ENCODE measurements around the gene EHBP1L1. TPM values are rescaled to one million over a fixed set of nuclear protein-coding genes. Genes with fewer than 3 reads are reported as not detected.
"Not testable (repeated sequence)": the region's sequence is repeated elsewhere in the genome, so short reads cannot be mapped to it uniquely, and the experiment has no call there.

Gene EHBP1L1
- total RNA-seq, 2 donors from 2014 or later: 286 to 395 TPM

DNA sequence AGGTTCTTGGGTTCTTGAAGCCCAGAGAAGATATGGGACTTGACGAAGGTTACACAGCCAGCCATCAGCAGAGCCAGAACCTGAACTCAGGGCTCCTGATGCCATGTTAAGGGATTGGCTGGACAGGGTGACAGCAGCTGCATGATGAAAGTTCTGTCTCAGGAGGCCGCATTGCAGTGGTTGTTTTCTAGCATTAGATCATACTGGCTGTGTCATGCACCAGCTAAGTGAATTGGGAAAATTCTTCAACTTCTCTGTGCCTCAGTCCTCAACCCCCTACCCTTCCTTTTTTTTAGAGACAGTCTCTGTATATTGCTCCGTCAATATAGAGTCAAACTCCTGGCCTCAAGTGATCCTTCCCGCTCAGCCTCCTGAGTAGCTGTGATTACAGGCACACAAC, 12.3 kb upstream of the EHBP1L1 start:
- Histone ChIP-seq H3K9me3 (no peaks in the 10 kb centered on the region), H3K4me3 (no peak overlapping the region), H3K27me3 (replicated peaks; ENCODE audit: insufficient read depth) (no peaks in the 10 kb centered on the region), H3K4me1 (ENCODE audit: control insufficient read depth in 1 of 2, low read depth in 2 of 2) (peaks cover 29 to 65% of the 10 kb centered on the region in 2 donors), H3K27ac (peak overlapping the region; percentile 46 to 66), H3K36me3 (no peaks in the 10 kb centered on the region)
- TF ChIP-seq, protein P1, sequence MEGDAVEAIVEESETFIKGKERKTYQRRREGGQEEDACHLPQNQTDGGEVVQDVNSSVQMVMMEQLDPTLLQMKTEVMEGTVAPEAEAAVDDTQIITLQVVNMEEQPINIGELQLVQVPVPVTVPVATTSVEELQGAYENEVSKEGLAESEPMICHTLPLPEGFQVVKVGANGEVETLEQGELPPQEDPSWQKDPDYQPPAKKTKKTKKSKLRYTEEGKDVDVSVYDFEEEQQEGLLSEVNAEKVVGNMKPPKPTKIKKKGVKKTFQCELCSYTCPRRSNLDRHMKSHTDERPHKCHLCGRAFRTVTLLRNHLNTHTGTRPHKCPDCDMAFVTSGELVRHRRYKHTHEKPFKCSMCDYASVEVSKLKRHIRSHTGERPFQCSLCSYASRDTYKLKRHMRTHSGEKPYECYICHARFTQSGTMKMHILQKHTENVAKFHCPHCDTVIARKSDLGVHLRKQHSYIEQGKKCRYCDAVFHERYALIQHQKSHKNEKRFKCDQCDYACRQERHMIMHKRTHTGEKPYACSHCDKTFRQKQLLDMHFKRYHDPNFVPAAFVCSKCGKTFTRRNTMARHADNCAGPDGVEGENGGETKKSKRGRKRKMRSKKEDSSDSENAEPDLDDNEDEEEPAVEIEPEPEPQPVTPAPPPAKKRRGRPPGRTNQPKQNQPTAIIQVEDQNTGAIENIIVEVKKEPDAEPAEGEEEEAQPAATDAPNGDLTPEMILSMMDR (IDR thresholded peaks at IDR 0.05): no peak
- ATAC-seq (ENCODE audit: insufficient number of reproducible peaks, low FRiP score, low read depth): no peak
- DNase-seq (ENCODE audit: low spot score): no peak

DNA sequence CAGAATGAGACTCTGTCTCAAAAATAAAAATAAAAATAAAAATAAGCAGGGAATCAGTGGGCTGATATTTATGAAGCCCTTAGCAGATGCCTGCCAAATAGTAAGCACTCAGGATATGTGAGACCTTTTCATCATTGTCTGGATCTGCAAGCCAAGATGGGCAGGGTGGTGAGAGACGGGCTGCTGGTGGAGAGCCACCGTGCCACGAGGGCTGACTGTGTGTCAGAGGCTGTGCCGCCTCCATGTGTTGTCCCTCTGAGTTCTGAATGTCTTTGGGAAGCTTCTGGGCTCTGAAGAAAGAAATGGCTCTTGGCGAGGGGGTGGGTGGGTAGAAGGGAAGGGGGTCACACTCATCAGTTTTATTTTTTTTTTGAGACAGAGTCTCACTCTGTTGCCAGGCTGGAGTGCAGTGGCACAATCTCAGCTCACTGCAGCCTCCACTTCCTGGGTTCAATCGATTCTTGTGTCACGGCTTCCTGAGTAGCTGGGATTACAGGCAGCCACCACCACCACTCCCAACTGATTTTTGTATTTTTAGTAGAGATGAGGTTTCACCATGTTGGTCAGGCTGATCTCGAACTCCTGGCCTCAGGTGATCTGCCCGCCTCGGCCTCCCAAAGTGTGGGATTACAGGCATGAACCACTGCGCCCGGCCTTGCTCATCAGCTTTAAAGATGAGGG, 10.8 kb upstream of the EHBP1L1 start:
- ATAC-seq (ENCODE audit: insufficient number of reproducible peaks, low FRiP score, low read depth); DNase-seq (ENCODE audit: low spot score); H3K27me3 ChIP-seq (replicated peaks; ENCODE audit: insufficient read depth); H3K4me3 ChIP-seq; H3K36me3 ChIP-seq; H3K9me3 ChIP-seq: not testable (repeated sequence)
- H3K4me1 ChIP-seq (ENCODE audit: control insufficient read depth in 1 of 2, low read depth in 2 of 2): peaks cover 23 to 60% of the 10 kb centered on the region in 2 donors
- H3K27ac ChIP-seq: peak overlapping the region; percentile 50 to 52

DNA sequence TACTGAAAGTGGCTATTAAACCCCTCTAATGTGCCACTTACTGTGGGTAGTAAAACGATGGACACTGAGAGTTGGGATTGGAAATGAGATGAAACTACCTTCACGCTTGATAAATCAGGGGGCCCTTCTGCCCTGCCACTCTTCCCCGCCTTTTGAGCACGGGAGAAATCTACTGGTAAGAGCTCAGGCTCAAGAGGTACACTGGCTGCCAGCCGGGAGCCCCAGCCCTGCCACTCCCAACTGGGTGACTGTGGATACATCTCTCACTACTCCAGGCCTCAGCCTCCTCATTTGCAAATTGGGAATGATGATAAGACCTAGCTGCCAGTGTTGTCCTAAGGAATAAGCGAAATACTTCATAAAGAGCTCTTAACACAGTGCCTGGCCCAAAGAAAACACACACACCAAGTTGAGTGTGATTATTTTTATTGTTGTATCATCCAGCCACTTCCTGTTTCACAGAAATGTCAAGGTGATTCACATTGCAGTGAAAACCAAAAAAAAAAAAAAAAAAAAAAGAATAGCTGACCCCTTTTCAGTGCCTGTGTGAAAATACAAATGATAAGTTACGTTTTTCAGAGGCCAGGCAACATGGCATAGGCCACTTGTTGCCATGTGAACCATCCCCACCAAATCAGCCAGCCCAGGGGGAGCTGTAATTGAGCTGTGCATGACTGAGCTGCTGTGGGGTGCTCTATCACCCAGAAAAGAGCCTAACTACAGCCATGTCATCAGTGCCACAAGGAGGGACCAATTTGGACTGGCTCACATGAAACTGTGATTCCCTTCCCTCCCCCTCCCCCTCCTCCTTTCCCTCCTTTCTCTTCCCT, 10.0 kb upstream of the EHBP1L1 start:
- no peak overlapping the region for H3K4me3 ChIP-seq
- TF ChIP-seq, protein P1 (IDR thresholded peaks at IDR 0.05): no peak
- ATAC-seq (ENCODE audit: insufficient number of reproducible peaks, low FRiP score, low read depth) (no peak), DNase-seq (ENCODE audit: low spot score) (no peak)
- peaks cover 20 to 55% of the 10 kb centered on the region in 2 donors for H3K4me1 ChIP-seq (ENCODE audit: control insufficient read depth in 1 of 2, low read depth in 2 of 2)
- peak overlapping the region; percentile 50 to 52 for H3K27ac ChIP-seq
- H3K27me3 ChIP-seq (replicated peaks; ENCODE audit: insufficient read depth): no peaks in the 10 kb centered on the region
- H3K36me3 ChIP-seq: no peaks in the 10 kb centered on the region
- H3K9me3 ChIP-seq: no peaks in the 10 kb centered on the region

DNA sequence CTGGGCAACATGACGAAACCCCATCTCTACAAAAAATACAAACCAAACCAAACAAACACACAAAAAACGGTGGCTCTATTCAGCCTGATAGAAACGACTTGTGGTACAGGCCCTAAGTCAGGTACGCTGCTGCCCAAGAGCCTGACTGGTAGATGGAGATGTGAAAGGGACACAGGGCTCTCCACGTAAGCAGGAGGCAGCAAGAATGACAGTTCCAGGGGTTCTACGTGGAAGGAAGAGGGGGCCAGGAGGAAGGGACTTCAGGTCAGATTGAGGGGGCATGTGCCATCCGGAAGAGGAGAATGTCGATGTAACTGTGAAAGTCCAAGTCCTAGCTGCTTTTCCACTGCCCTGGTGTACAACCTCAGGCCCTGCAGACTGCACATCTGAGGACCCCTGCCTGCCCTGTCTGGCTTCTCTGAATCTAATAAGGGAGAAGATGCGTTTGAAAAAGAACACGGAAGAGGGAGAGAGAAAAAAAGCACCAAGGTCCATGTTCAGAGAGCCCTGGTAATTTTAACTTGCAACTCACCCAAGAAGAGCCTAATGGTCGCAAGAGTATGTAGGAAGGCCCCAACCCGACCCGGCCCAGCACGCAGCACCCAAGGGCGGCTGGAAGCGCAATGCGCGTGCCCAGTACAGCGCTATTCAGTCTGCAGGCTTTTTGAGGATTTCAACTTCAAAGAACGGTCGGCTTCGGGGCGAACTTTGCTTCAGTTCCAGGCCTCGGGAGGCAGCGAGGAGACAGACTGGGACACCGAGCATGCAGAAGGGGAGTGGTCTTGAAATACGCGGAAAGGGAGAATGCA, 6.5 kb upstream of the EHBP1L1 start:
- H3K4me1 ChIP-seq (ENCODE audit: control insufficient read depth in 1 of 2, low read depth in 2 of 2): peaks cover 38 to 62% of the 10 kb centered on the region in 2 donors
- DNase-seq (ENCODE audit: low spot score): no peak
- H3K27me3 ChIP-seq (replicated peaks; ENCODE audit: insufficient read depth): no peaks in the 10 kb centered on the region
- peak overlapping the region; percentile 93 for H3K4me3 ChIP-seq
- no peak for ATAC-seq (ENCODE audit: insufficient number of reproducible peaks, low FRiP score, low read depth)
- peak overlapping the region; percentile 93 to 96 for H3K27ac ChIP-seq
- no peaks in the 10 kb centered on the region for H3K36me3 ChIP-seq
- H3K9me3 ChIP-seq: no peaks in the 10 kb centered on the region
- TF ChIP-seq, protein P1 (IDR thresholded peaks at IDR 0.05): no peak

DNA sequence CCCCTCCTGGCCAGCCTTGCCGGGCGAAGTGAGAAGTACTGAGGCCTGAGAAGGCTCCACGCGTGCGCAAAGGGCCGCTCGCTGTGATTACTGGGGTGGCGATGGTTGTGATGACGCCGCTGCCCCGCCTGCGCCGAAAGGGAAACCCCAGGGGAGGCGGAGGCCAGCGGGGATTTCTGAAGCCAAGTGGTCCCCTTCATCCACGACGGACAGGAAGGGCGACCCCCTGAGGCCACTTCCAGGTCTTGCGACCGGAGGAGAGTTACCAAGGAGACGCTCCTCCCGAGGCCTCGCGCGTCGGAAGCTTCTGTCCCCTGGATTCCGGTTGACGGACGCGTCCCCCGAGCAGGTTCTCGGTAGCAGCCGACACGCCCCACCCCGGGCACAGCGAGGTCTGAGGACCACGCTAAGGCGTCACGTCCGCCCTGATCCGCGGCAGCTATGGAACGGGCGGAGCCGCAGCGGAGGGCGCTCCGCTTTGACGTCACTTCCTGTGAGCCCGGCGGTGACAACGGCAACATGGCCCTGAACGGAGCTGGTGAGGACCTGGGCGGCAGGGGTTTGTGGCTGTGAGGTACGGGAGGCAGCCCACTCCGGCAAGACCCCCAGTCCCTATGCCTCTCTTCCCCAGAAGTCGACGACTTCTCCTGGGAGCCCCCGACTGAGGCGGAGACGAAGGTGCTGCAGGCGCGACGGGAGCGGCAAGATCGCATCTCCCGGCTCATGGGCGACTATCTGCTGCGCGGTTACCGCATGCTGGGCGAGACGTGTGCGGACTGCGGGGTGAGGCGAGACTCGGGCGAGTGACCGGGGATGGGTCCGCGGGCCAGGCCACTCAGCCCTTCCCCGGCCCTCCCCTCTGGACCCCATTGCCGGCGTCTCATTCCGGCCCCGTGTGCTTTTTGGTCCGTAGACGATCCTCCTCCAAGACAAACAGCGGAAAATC, 5.6 kb upstream of the EHBP1L1 start, which contains the start of gene ZNRD2:
Gene ZNRD2, plus strand, starts transcription at position 505 of the 946 bp plus-strand sequence. Its CDS starts 15 bp downstream, at position 520.
- Histone ChIP-seq H3K4me1 (ENCODE audit: control insufficient read depth in 1 of 2, low read depth in 2 of 2) (peaks cover 38 to 68% of the 10 kb centered on the region in 2 donors), H3K36me3 (no peaks in the 10 kb centered on the region), H3K27ac (peak within 1 kb of the TSS; percentile 93 to 96), H3K9me3 (no peaks in the 10 kb centered on the region), H3K4me3 (peak within 1 kb of the TSS; percentile 93), H3K27me3 (replicated peaks; ENCODE audit: insufficient read depth) (no peaks in the 10 kb centered on the region)
- peak; percentile 92 for DNase-seq (ENCODE audit: low spot score)
- TF ChIP-seq, protein P1 (IDR thresholded peaks at IDR 0.05): peak; percentile 40
- ATAC-seq (ENCODE audit: insufficient number of reproducible peaks, low FRiP score, low read depth): peak; percentile 70
